SK-N-SH (cell line): ENCODE measurements around the gene SRGAP3. TPM values are rescaled to one million over a fixed set of nuclear protein-coding genes. Genes with fewer than 3 reads are reported as not detected.
A peak's percentile ranks its signal among the peaks of the same experiment; 100 is the strongest.

Source experiments
- CTCF ChIA-PET: fragments of 300-600, 350-600 bp; formaldehyde crosslinking; extraction: SDS; loops from one replicate; lab custom pipeline; 2021; lab: Yijun Ruan, JAX
- POLR2A ChIA-PET: fragments of 350-600 bp; sonication (Branson Sonifier 250); formaldehyde crosslinking; extraction: SDS; loops from one replicate; lab custom pipeline; 2020; ENCODE audit warnings: antibody characterized with exemption, inconsistent platforms; lab: Yijun Ruan, JAX
- DNase-seq: peaks from one replicate; pipeline ENCODE4 v3.0.0; 2012
- H2AFZ ChIP-seq: fragments of 200-600 bp; sonication (generic); 2 replicates; pipeline ENCODE4 v1.8.1; 2016; ENCODE audit warnings: antibody characterized with exemption, mild to moderate bottlenecking, low read depth
- H3F3A ChIP-seq: fragments of 200-600 bp; sonication (generic); replicated peaks from 2 replicates; pipeline ENCODE3; 2016; ENCODE audit warnings: antibody characterized with exemption, mild to moderate bottlenecking; ENCODE audit not compliant: insufficient read depth
- H3K27ac ChIP-seq, 2 experiments: fragments of 200-500 bp in 1 of 2; fragments of 200-600 bp in 1 of 2; sonication (Bioruptor generic) in 1 of 2; sonication (generic), shearing (Covaris generic) in 1 of 2; 2 replicates each; pipeline versions ENCODE4 v1.5.1 to v1.6.1; 2014 to 2016; ENCODE audit warnings: low read depth in 2 of 2, inconsistent platforms in 1 of 2, low read length in 1 of 2, mild to moderate bottlenecking in 1 of 2, mixed read lengths in 1 of 2
- H3K27me3 ChIP-seq: fragments of 200-600 bp; sonication (generic), shearing (Covaris generic); 2 replicates; pipeline ENCODE4 v1.6.1; 2016; ENCODE audit warnings: mixed run types; ENCODE audit not compliant: insufficient read depth
- H3K36me3 ChIP-seq, 2 experiments: fragments of 200-500 bp in 1 of 2; fragments of 200-600 bp in 1 of 2; sonication (Bioruptor generic) in 1 of 2; sonication (generic) in 1 of 2; replicated peaks in 1 of 2; 2 replicates each; pipeline versions ENCODE3 to v1.5.1; 2014 to 2016; ENCODE audit warnings: low read length in 1 of 2, mild to moderate bottlenecking in 1 of 2; ENCODE audit not compliant: insufficient read depth in 2 of 2, control insufficient read depth in 1 of 2
- H3K4me1 ChIP-seq, 2 experiments: fragments of 200-500 bp in 1 of 2; fragments of 200-600 bp in 1 of 2; sonication (Bioruptor generic) in 1 of 2; sonication (generic), shearing (Covaris generic) in 1 of 2; 2 replicates each; pipeline versions ENCODE4 v1.5.1 to v1.6.1; 2014 to 2016; ENCODE audit warnings: low read depth in 1 of 2, low read length in 1 of 2, mixed run types in 1 of 2; ENCODE audit not compliant: insufficient read depth in 2 of 2, control insufficient read depth in 1 of 2
- H3K4me2 ChIP-seq: fragments of 200-600 bp; sonication (generic), shearing (Covaris generic); 2 replicates; pipeline ENCODE4 v1.6.1; 2017; ENCODE audit warnings: mixed run types
- H3K4me3 ChIP-seq, 2 experiments: fragments of 200-500 bp in 1 of 2; fragments of 200-600 bp in 1 of 2; sonication (Bioruptor generic) in 1 of 2; sonication (generic), shearing (Covaris generic) in 1 of 2; 2 replicates each; pipeline versions ENCODE4 v1.5.1 to v1.8.1; 2014 to 2016; ENCODE audit warnings: low read depth in 2 of 2, inconsistent platforms in 1 of 2, low read length in 1 of 2, mild to moderate bottlenecking in 1 of 2, mixed read lengths in 1 of 2, moderate library complexity in 1 of 2
- H3K79me2 ChIP-seq: fragments of 200-600 bp; sonication (generic); 2 replicates; pipeline ENCODE4 v1.8.1; 2017; ENCODE audit warnings: mild to moderate bottlenecking; ENCODE audit not compliant: insufficient read depth
- H3K9ac ChIP-seq: fragments of 200-600 bp; sonication (generic); 2 replicates; pipeline ENCODE4 v1.6.1; 2017; ENCODE audit warnings: mixed run types
- H3K9me2 ChIP-seq: fragments of 200-600 bp; sonication (generic); 2 replicates; pipeline ENCODE4 v1.6.1; 2017; ENCODE audit warnings: mixed run types
- H3K9me3 ChIP-seq: fragments of 200-600 bp; sonication (generic); 2 replicates; pipeline ENCODE4 v1.6.1; 2017; ENCODE audit warnings: mixed run types, mild to moderate bottlenecking, moderate library complexity
- H4K20me1 ChIP-seq: fragments of 200-600 bp; sonication (generic); 2 replicates; pipeline ENCODE4 v1.6.1; 2017; ENCODE audit warnings: mild to moderate bottlenecking, mixed run types; ENCODE audit not compliant: insufficient read depth
- CHD2 ChIP-seq: fragments of 150-350 bp; IDR thresholded peaks from 2 replicates; pipeline ENCODE4 v1.6.1; 2018; ENCODE audit warnings: low read length; ENCODE audit not compliant: partially characterized antibody
- EP300 ChIP-seq, 2 experiments: IDR thresholded peaks; 2 replicates each; pipeline versions ENCODE4 v1.4.0 to v1.6.1; 2012; ENCODE audit warnings: borderline replicate concordance in 1 of 2, low read depth in 1 of 2, low read length in 1 of 2
- EZH2phosphoT487 ChIP-seq: fragments of 200-600 bp; sonication (generic); IDR thresholded peaks from 2 replicates; pipeline ENCODE4 v1.6.1; 2017; ENCODE audit warnings: low read depth, mixed run types, mild to moderate bottlenecking, antibody characterized with exemption, moderate library complexity, borderline replicate concordance
- FOXJ3 ChIP-seq: sonication (generic); formaldehyde crosslinking; IDR thresholded peaks from 2 replicates; pipeline ENCODE4 v1.5.1; 2020; ENCODE audit warnings: mild to moderate bottlenecking, missing genetic modification reagents
- FOXM1 ChIP-seq: IDR thresholded peaks from 2 replicates; pipeline ENCODE4 v1.4.0; 2012; ENCODE audit warnings: low read depth, mild to moderate bottlenecking
- GABPA ChIP-seq: IDR thresholded peaks from 2 replicates; pipeline ENCODE4 v1.4.0; 2012; ENCODE audit warnings: low read depth, mild to moderate bottlenecking
- GATA2 ChIP-seq: sonication (generic); formaldehyde crosslinking; IDR thresholded peaks from 2 replicates; pipeline ENCODE4 v1.5.0; 2020; ENCODE audit warnings: mild to moderate bottlenecking, missing genetic modification reagents
- IRF3 ChIP-seq: fragments of 150-350 bp; IDR thresholded peaks from 2 replicates; pipeline ENCODE4 v1.6.1; 2016; ENCODE audit warnings: mild to moderate bottlenecking, low read depth, low read length
- MAX ChIP-seq: IDR thresholded peaks from 2 replicates; pipeline ENCODE4 v1.4.0; 2012; ENCODE audit warnings: low read depth
- MEF2A ChIP-seq: IDR thresholded peaks from 2 replicates; pipeline ENCODE4 v1.4.0; 2012; ENCODE audit warnings: low read depth, borderline replicate concordance
- MXI1 ChIP-seq: IDR thresholded peaks from 2 replicates; pipeline ENCODE4 v1.6.1; 2012; ENCODE audit warnings: mild to moderate bottlenecking, low read depth, low read length, improper control_type of control experiment
- RAD21 ChIP-seq: IDR thresholded peaks from 2 replicates; pipeline ENCODE4 v1.6.1; 2012; ENCODE audit warnings: mild to moderate bottlenecking, low read length
- RFX5 ChIP-seq: IDR thresholded peaks from 2 replicates; pipeline ENCODE4 v1.6.1; 2012; ENCODE audit warnings: mild to moderate bottlenecking, improper control_type of control experiment, low read length
- SIN3A ChIP-seq: IDR thresholded peaks from 2 replicates; pipeline ENCODE4 v1.6.1; 2012; ENCODE audit warnings: low read depth, mild to moderate bottlenecking, low read length, moderate library complexity, borderline replicate concordance
- TAF1 ChIP-seq: IDR thresholded peaks from 2 replicates; pipeline ENCODE4 v1.6.1; 2012; ENCODE audit warnings: low read depth, mild to moderate bottlenecking, low read length, moderate library complexity, borderline replicate concordance
- TCF12 ChIP-seq: IDR thresholded peaks from 2 replicates; pipeline ENCODE4 v1.4.0; 2012
- TEAD4 ChIP-seq: IDR thresholded peaks from 2 replicates; pipeline ENCODE4 v1.4.0; 2012; ENCODE audit warnings: mild to moderate bottlenecking, borderline replicate concordance; ENCODE audit not compliant: insufficient read depth
- YY1 ChIP-seq: IDR thresholded peaks from 2 replicates; pipeline ENCODE4 v1.4.0; 2012; ENCODE audit warnings: low read depth, mild to moderate bottlenecking
- WGBS: methylation state at CpG from one replicate; pipeline ENCODE4 v1.1.6; 2017; ENCODE audit warnings: low lambda C conversion rate; 5-methylcytosine and 5-hydroxymethylcytosine counted together
- polyA plus RNA-seq, 3 experiments: library from polyadenylated mRNA; depleted of rRNA; stranded (reverse); fragments of >200 nt; gene quantifications; 2 replicates each; pipeline ENCODE4 v1.2.3, GENCODE V29; 2012
- TF ChIP-seq, protein P1 (sequence below): IDR thresholded peaks from 2 replicates; pipeline ENCODE4 v1.4.0; 2012; ENCODE audit warnings: low read depth, borderline replicate concordance
- TF ChIP-seq, protein P2 (sequence below): IDR thresholded peaks from 2 replicates; pipeline ENCODE4; 2012

Gene SRGAP3
- polyA plus RNA-seq, 1 of the 3 experiments (the other 2 are of a cell fraction): 2.8 TPM

DNA sequence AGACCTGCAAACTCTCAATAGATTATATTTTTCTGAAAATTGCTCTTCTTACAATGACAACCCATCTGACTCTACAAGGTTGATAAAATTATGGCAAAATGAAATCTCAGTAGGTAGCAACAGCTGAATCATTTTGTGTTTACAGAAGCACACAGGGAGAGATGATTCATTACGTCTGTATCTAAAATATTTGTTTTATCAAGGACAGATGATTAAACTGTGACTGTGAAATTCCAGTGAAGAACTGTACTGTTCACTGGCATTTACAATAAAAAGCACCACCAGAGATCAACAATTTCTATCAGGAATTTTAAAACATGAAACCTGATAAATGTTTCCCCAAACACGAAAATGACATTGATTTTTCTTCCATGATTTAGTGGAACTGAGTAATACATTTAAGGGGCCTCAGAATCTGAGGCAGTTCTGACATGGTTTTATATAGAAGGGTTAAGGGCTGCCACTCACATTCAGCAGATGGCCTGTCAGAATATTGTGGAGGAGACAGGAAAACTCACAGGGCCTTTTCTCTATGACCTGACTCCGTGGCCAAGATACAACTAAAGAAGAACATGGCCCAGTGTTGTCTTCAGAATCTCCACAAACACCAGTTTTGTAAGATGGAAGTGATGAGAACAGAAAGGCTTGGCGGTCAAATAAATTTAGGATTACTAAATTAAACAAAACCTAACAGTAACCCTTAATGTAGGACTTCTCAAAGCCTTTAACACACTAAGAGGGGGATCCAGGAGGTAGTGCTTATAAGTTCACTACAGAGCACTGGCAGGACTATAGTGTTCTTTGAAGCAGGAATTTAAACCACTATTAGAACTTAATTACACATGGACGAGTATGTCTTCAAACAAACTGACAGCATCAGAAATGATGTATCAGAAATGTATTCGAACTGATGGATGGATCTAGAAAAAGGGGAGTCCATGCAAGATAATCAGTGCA is 312.1 kb downstream of the SRGAP3 start (continued):
- TF ChIP-seq, protein P1, sequence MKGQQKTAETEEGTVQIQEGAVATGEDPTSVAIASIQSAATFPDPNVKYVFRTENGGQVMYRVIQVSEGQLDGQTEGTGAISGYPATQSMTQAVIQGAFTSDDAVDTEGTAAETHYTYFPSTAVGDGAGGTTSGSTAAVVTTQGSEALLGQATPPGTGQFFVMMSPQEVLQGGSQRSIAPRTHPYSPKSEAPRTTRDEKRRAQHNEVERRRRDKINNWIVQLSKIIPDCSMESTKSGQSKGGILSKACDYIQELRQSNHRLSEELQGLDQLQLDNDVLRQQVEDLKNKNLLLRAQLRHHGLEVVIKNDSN: no peak
- TF ChIP-seq FOXM1: no peak
- no peak for TF ChIP-seq GABPA
- TF ChIP-seq TEAD4: peak; percentile 75; the same call in 1 of the 2 replicates
- TF ChIP-seq GATA2 (CRISPR knock-in tag): no peak
- no peak for TF ChIP-seq RAD21
- peak; percentile 89 for TF ChIP-seq TCF12
- TF ChIP-seq YY1: no peak
- no peak for TF ChIP-seq TAF1
- TF ChIP-seq MAX: peak; percentile 31; the same call in 1 of the 2 replicates
- TF ChIP-seq IRF3: no peak

DNA sequence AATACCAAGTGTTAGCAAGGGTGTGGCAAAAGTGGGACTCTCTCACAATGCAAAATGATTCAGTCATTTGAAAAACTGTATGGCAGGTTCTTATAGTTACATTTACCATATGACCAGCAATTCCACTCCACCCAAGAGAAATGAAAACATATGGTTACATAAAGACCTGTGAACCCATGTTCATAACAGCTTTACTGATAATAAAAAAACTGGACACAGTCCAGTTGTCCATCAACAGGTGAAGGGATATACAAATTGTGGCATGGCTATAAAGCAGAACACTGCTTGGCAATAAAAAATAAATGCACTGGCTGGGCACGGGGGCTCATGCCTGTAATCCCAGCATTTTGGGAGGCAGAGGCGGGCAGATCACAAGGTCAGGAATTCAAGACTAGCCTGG is 316.9 kb downstream of the SRGAP3 start:
- Histone ChIP-seq H3K4me3 (no peak overlapping the region), H2AFZ (no peak overlapping the region), H3K27me3 (no peaks in the 10 kb centered on the region), H3K4me1 (peaks cover 7 to 8% of the 10 kb centered on the region in 2 experiments), H3K9ac (no peak overlapping the region), H3K4me2 (no peak overlapping the region), H4K20me1 (no peaks in the 10 kb centered on the region), H3K79me2 (peaks cover 15% of the 10 kb centered on the region; the same call in 1 of the 2 replicates), H3K36me3 (peaks cover 17 to 23% of the 10 kb centered on the region in 2 experiments), H3F3A (peaks cover 17% of the 10 kb centered on the region), H3K9me3 (no peaks in the 10 kb centered on the region), H3K27ac (no peak overlapping the region), H3K9me2 (no peaks in the 10 kb centered on the region)
- ChIA-PET CTCF (no interaction called here), POLR2A (no interaction called here)
- TF ChIP-seq YY1 (no peak), SIN3A (no peak), EZH2phosphoT487 (no peak), IRF3 (no peak), RFX5 (no peak), MXI1 (no peak), CHD2 (no peak), MEF2A (no peak), MAX (no peak), RAD21 (no peak), FOXM1 (no peak), FOXJ3 (CRISPR knock-in tag) (no peak), EP300 (IDR thresholded peaks at IDR 0.05; ENCODE audit: borderline replicate concordance in 1 of 2, low read depth in 1 of 2, low read length in 1 of 2) (no peak)
- TF ChIP-seq, protein P2, sequence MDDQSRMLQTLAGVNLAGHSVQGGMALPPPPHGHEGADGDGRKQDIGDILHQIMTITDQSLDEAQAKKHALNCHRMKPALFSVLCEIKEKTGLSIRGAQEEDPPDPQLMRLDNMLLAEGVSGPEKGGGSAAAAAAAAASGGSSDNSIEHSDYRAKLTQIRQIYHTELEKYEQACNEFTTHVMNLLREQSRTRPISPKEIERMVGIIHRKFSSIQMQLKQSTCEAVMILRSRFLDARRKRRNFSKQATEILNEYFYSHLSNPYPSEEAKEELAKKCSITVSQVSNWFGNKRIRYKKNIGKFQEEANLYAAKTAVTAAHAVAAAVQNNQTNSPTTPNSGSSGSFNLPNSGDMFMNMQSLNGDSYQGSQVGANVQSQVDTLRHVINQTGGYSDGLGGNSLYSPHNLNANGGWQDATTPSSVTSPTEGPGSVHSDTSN: no peak
- TF ChIP-seq, protein P1: no peak
- 100% methylated on average over 2 of the region's 2 CpGs for WGBS
- DNase-seq: no peak
